Right hindlimb (tissue), 1 donor: ENCODE measurements around the gene ELF1.
A peak's percentile ranks its signal among the peaks of the same experiment; 100 is the strongest.
"Not testable (repeated sequence)": the region's sequence is repeated elsewhere in the genome, so short reads cannot be mapped to it uniquely, and the experiment has no call there.

Experiments
- DNase-seq: peaks from one replicate; pipeline ENCODE4 v3.0.0-alpha.2; 2018

Gene ELF1

GRCh38 chr13:41019011-41019487 lies at the start of gene ELF1:
Gene ELF1, minus strand, starts transcription at chr13:41019316. Its CDS starts 37,262 bp downstream, at chr13:40982054.
- no peak for DNase-seq

GRCh38 chr13:41065078-41065477 lies 46.0 kb upstream of the ELF1 start:
- DNase-seq, result no peak

GRCh38 chr13:41064493-41064892 lies 45.4 kb upstream of the ELF1 start:
- DNase-seq, result no peak

GRCh38 chr13:41061914-41062837 lies 43.1 kb upstream of the ELF1 start:
- DNase-seq, result no peak

GRCh38 chr13:41061075-41061913 lies 42.2 kb upstream of the ELF1 start, which contains the start of gene WBP4:
Gene WBP4, plus strand, starts transcription at chr13:41061509. Its CDS starts 165 bp downstream, at chr13:41061674.
- peak; percentile 96 for DNase-seq

GRCh38 chr13:41060724-41061074 lies 41.6 kb upstream of the ELF1 start:
- DNase-seq, result peak; percentile 92

GRCh38 chr13:41060082-41060723 lies 41.1 kb upstream of the ELF1 start:
- peak; percentile 91 for DNase-seq

- DNase-seq, result no peak
Measured at GRCh38 chr13:41059456-41060081, 40.5 kb upstream of the ELF1 start.

- no peak for DNase-seq
Measured at GRCh38 chr13:41058295-41059070, 39.4 kb upstream of the ELF1 start.

GRCh38 chr13:41056826-41057711 lies 38.0 kb upstream of the ELF1 start:
- DNase-seq, result no peak

GRCh38 chr13:41056194-41056593 lies 37.1 kb upstream of the ELF1 start:
- no peak for DNase-seq

- no peak for DNase-seq
Measured at GRCh38 chr13:41054919-41055619, 36.0 kb upstream of the ELF1 start.

- DNase-seq, result no peak
Measured at GRCh38 chr13:41054212-41054877, 35.2 kb upstream of the ELF1 start.

GRCh38 chr13:41053384-41053826 lies 34.3 kb upstream of the ELF1 start:
- DNase-seq, result no peak

- DNase-seq, result no peak
Measured at GRCh38 chr13:41052441-41052840, 33.3 kb upstream of the ELF1 start.

GRCh38 chr13:41049480-41050440 lies 30.6 kb upstream of the ELF1 start:
- DNase-seq, result no peak

GRCh38 chr13:41048640-41049039 lies 29.5 kb upstream of the ELF1 start:
- DNase-seq, result no peak

GRCh38 chr13:41042419-41042818 lies 23.3 kb upstream of the ELF1 start:
- not testable (repeated sequence) for DNase-seq
